Ovary (tissue), 3 donors: ENCODE results near the gene PDE3A.

Experiments used
- CTCF ChIP-seq, 3 donors: fragments of 450-650 bp in 2 of 3; fragments of 200-600 bp in 1 of 3; IDR thresholded peaks; one replicate each; pipeline versions ENCODE4 v1.5.1 to v1.8.0; 2016 to 2022; ENCODE audit warnings: antibody characterized with exemption in 3 of 3, mild to moderate bottlenecking in 1 of 3
- EP300 ChIP-seq: sonication (generic); formaldehyde crosslinking; IDR thresholded peaks from one replicate; pipeline ENCODE4 v1.6.1; 2017; ENCODE audit warnings: antibody characterized with exemption
- donor health status: DM: no; HTN: no; CAD: no.

- TF ChIP-seq EP300 (no peak), CTCF (IDR thresholded peaks at IDR 0.05) (no peak)
Measured at GRCh38 chr12:20424841-20425240, 56.5 kb downstream of the PDE3A start.
